ENCODE data around the gene GOLT1B.

DNA sequence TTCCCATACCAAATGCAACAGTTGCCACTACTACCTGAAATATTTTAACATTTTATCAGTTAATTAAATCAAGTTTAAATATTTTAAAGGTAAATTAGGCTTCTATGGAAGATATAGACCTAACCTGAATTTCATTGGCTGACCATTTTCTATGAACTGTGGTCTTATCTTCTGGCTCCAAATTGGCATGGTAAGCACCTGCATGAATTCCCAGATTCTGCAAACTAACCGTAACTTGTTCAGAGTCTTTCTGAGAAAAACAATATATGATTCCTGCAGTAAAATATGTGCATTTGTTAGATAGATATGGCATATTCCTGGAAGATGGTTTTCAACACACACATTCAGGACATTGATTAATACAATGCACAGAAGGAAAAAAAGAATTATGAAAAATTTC, 26.0 kb upstream of the GOLT1B start:
- TF ChIP-seq, protein P1, sequence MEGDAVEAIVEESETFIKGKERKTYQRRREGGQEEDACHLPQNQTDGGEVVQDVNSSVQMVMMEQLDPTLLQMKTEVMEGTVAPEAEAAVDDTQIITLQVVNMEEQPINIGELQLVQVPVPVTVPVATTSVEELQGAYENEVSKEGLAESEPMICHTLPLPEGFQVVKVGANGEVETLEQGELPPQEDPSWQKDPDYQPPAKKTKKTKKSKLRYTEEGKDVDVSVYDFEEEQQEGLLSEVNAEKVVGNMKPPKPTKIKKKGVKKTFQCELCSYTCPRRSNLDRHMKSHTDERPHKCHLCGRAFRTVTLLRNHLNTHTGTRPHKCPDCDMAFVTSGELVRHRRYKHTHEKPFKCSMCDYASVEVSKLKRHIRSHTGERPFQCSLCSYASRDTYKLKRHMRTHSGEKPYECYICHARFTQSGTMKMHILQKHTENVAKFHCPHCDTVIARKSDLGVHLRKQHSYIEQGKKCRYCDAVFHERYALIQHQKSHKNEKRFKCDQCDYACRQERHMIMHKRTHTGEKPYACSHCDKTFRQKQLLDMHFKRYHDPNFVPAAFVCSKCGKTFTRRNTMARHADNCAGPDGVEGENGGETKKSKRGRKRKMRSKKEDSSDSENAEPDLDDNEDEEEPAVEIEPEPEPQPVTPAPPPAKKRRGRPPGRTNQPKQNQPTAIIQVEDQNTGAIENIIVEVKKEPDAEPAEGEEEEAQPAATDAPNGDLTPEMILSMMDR (conservative IDR thresholded peaks at IDR 0.05; ENCODE audit: low read length): no peak
- no peak for TF ChIP-seq EZH2phosphoT487 (IDR thresholded peaks at IDR 0.05; ENCODE audit: borderline replicate concordance, low read depth, low read length)
